Lower lobe of right lung (tissue), 2 donors: Measurements from ENCODE around the gene IGLL5. TPM values are rescaled to one million over a fixed set of nuclear protein-coding genes. Genes with fewer than 3 reads are reported as not detected.
A peak's percentile ranks its signal among the peaks of the same experiment; 100 is the strongest.

Experiments used
- ATAC-seq, 2 donors: fragments of 200-7000 bp; cut with Tn5 transposase; one replicate each; pipeline ENCODE4 v1.9.1; 2020 to 2022; ENCODE audit warnings: mild to moderate bottlenecking in 2 of 2, moderate library complexity in 2 of 2
- DNase-seq: peaks from one replicate; pipeline ENCODE4 v3.0.0-alpha.2; 2020
- H3K27ac ChIP-seq: fragments of 200-600 bp; one replicate; pipeline ENCODE4 v1.8.0; 2022
- H3K27me3 ChIP-seq: fragments of 200-600 bp; one replicate; pipeline ENCODE4 v1.8.0; 2022; ENCODE audit warnings: low read depth
- H3K36me3 ChIP-seq: fragments of 200-600 bp; one replicate; pipeline ENCODE4 v1.8.0; 2022; ENCODE audit warnings: mild to moderate bottlenecking
- H3K4me1 ChIP-seq: fragments of 200-600 bp; one replicate; pipeline ENCODE4 v1.8.0; 2022
- H3K4me3 ChIP-seq: fragments of 200-600 bp; one replicate; pipeline ENCODE4 v1.8.0; 2022; ENCODE audit warnings: mild to moderate bottlenecking
- H3K9me3 ChIP-seq: fragments of 200-600 bp; one replicate; pipeline ENCODE4 v1.8.0; 2022
- intact Hi-C: fragments of 100-400 bp; cut with DNase I; formaldehyde crosslinking; loops from one replicate; pipeline ENCODE4 v1.11.0; 2022
- total RNA-seq: library from RNA; stranded (reverse); fragmentation: NEBNext Ultra II Directional; extraction: Animal tissue kit (Norgen Biotek cat#: 25700); gene quantifications from one replicate; pipeline ENCODE4 v1.2.1, GENCODE V29; 2021
- TF ChIP-seq, protein P1 (sequence below): fragments of 200-600 bp; IDR thresholded peaks from one replicate; pipeline ENCODE4 v1.8.0; 2022; ENCODE audit warnings: antibody characterized with exemption, mild to moderate bottlenecking
- donor health status: DM: no; HTN: yes; CAD: no; lungs with severe emphysema.

The IGLL5 gene
- total RNA-seq, 1 donor from 2014 or later = 11.1 TPM

DNA sequence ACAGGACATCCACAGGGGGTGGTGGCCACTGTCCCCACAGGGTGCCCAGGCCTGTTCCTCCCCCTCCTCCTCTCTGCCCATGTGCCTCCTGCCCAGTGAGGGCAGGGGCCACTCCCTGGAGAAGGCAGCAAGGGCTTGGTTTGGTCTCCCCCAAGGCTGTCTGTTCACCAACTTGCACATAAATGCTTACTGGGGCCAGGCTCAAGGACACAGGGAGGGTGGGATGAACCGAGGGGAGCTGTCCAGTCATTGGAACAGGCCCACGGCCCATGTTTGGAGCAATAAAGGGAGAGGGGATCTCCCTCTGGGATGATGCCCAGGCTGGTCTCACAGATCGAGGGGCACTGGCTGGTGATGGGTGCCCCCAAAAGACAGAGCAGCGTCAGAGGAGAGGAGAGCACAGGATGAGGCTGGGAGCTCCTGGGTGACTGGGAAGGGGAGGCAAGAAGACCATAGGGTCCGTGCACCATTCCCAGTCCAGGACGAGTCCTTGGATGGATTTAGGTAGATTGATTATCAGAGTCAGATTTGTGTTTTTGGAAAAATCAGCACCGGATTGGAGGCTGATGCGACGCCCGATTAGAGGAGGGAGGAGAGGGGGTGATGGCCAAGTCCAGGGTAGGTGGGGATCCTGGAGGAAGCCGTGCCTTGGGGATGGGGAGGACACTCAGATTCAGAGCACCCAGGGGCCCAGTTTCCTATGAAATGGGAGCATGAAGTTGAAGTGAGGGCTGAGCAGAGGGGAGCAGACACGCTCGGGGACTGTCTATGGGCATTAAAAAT, 1.1 kb downstream of the IGLL5 start:
- Histone ChIP-seq H3K4me1 (no peaks in the 10 kb centered on the region), H3K4me3 (no peak overlapping the region), H3K27me3 (peaks cover 8% of the 10 kb centered on the region), H3K27ac (no peak overlapping the region), H3K9me3 (no peaks in the 10 kb centered on the region), H3K36me3 (no peaks in the 10 kb centered on the region)
- DNase-seq (no peak), ATAC-seq (no peak)
- intact Hi-C loops = no loop called here
- TF ChIP-seq, protein P1, sequence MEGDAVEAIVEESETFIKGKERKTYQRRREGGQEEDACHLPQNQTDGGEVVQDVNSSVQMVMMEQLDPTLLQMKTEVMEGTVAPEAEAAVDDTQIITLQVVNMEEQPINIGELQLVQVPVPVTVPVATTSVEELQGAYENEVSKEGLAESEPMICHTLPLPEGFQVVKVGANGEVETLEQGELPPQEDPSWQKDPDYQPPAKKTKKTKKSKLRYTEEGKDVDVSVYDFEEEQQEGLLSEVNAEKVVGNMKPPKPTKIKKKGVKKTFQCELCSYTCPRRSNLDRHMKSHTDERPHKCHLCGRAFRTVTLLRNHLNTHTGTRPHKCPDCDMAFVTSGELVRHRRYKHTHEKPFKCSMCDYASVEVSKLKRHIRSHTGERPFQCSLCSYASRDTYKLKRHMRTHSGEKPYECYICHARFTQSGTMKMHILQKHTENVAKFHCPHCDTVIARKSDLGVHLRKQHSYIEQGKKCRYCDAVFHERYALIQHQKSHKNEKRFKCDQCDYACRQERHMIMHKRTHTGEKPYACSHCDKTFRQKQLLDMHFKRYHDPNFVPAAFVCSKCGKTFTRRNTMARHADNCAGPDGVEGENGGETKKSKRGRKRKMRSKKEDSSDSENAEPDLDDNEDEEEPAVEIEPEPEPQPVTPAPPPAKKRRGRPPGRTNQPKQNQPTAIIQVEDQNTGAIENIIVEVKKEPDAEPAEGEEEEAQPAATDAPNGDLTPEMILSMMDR = no peak

DNA sequence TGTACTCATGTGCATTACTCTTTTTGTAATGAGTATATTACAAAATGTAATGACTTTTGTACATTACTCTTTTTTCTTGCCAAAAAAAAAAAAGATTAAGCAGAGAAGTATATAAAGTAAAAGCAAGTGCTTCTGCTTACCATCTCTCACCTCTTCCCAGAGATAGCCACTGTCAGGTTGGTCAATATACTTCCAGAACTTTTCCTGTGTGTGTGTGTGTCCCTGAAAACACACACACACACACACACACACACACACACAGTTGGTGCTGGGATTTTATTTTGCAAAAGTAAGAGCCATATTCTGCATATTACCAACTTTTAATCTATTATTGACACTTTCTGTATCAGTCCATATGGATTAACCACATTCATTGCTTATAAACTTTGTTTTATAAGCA, 2.5 kb downstream of the IGLL5 start:
- Histone ChIP-seq H3K9me3 (no peaks in the 10 kb centered on the region), H3K36me3 (no peaks in the 10 kb centered on the region), H3K27ac (no peak overlapping the region), H3K27me3 (peaks cover 13% of the 10 kb centered on the region), H3K4me1 (no peaks in the 10 kb centered on the region), H3K4me3 (no peak overlapping the region)
- no peak for ATAC-seq
- TF ChIP-seq, protein P1 = no peak
- no peak for DNase-seq
- intact Hi-C loops = no loop called here

DNA sequence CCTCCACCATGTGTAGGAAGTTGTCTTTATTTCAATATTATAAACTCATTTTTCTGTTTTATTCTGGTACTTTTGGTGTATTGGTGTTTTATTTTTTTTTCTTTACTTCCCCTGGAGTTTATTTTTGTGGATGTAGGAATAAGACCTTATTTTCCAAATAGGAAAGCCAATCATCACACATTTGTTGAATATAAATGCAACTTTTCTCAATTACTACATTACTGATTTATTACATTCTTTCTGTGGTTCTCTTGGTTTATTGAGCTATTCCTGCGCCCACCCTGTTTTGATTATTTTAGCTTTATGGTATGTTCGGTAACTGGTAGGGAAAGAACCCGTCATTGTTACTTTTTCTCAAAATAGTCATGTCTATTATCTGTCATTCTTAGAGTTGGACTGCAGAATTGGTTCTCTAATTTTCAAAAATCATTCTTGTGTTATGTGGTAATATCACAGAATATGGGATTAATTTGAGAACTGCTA, 3.6 kb downstream of the IGLL5 start:
- H3K4me3 ChIP-seq = no peak overlapping the region
- DNase-seq = no peak
- no peaks in the 10 kb centered on the region for H3K9me3 ChIP-seq
- H3K36me3 ChIP-seq = no peaks in the 10 kb centered on the region
- H3K27me3 ChIP-seq = peaks cover 13% of the 10 kb centered on the region
- intact Hi-C loops = no loop called here
- TF ChIP-seq, protein P1 = no peak
- H3K4me1 ChIP-seq = no peaks in the 10 kb centered on the region
- ATAC-seq = no peak
- H3K27ac ChIP-seq = no peak overlapping the region

DNA sequence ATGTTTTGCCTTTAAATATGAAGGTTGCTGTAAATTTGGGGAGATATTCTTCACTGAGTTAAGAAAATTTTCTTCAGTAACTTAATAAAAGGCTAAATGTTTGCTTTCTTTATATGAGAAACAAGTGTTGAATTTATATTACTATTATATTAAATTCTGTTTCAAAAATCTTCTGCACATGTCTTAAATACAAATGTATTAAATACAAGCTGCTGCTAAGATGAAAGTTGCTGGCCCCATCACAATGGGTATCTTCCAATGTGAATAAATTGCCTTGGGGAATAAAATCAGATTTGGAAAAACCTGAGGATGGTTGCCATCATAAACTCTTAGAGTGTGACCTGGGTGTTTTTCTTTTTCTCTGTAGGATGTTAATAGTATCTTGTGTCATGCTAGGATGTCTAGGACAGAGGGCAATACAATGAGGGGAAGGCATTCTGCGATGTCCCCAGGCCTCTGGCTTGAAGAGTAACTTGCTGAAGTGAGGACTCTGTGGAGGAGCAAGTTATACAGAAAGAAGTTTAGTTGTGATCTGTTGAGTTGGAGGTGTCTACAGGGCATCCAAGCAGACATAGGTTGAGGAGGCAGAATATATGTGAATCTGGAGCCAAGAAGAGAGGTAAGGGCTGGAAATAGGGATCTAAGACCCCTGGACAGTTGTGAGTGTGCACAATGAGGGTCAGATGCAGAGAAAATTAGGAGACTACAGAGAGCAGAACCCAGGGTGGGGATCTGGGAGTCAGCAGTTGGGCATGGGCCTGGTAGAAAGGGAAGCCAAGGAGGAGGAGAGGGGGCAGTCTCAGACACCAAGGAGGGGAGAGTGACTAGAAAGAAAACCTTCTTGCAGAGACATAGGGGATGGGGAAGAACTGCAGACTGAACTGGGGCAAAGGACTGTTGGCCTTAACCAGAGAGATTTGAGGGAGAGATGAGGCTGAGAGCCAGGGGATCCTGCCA, 4.8 kb downstream of the IGLL5 start:
- Histone ChIP-seq H3K27ac (no peak overlapping the region), H3K4me3 (no peak overlapping the region), H3K4me1 (no peaks in the 10 kb centered on the region), H3K9me3 (no peaks in the 10 kb centered on the region), H3K36me3 (no peaks in the 10 kb centered on the region), H3K27me3 (peaks cover 13% of the 10 kb centered on the region)
- ATAC-seq (no peak), DNase-seq (no peak)
- TF ChIP-seq, protein P1 = no peak
- intact Hi-C loops = no loop called here

DNA sequence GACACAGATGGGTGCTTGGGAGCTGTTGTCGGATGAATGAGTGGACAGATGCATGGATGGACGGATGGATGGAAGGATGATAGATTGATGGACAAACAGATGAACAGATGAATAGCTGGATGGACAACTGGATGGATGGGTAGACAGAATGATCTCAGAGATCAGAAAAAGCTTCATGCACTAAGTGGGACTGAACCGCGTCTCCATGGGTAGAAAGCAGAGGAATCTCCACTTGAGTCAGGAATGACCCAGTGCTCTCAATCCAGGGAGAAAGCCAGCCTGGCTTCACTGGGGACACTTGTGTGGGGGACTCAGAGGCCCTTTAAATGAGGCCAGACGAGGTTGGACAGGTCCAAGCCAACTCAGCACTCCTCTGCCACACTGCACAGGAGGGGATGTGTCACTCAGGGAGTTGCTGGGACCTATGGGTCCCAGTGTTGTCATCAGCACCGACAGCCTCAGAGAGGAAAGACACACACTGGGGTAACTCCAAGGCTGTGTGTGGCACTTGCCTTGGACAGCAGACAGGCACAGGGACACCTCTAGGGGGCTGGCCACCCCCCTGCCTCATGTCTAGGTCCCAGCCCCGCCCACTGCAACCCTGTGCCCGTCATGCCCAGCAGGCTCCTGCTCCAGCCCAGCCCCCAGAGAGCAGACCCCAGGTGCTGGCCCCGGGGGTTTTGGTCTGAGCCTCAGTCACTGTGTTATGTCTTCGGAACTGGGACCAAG, 5.6 kb downstream of the IGLL5 start:
- Histone ChIP-seq H3K4me3 (no peak overlapping the region), H3K27me3 (peaks cover 5% of the 10 kb centered on the region), H3K27ac (no peak overlapping the region), H3K4me1 (no peaks in the 10 kb centered on the region), H3K9me3 (no peaks in the 10 kb centered on the region), H3K36me3 (no peaks in the 10 kb centered on the region)
- TF ChIP-seq, protein P1 = no peak
- ATAC-seq = peak in 1 of 2 donors; percentile 16
- intact Hi-C loops = no loop called here
- DNase-seq = no peak
